Activated T-cell treated with anti-CD3 and anti-CD28 coated beads, Interleukin-2, amount 50 U/mL, for 72 hours (primary cell): ENCODE measurements around the gene CYB561. TPM values are rescaled to one million over a fixed set of nuclear protein-coding genes. Genes with fewer than 3 reads are reported as not detected.

Source experiments
- ATAC-seq, 2 donors: fragments of 150-1000 bp; cut with Tn5 transposase; replicated peaks in 1 of 2; 2 replicates each; pipeline ENCODE4 v1.10.0; 2021; ENCODE audit warnings: moderate library complexity in 2 of 2, mild to moderate bottlenecking in 1 of 2
- DNase-seq, 2 donors: peaks; one replicate each; pipeline ENCODE4 v3.0.0; 2021 to 2022; ENCODE audit warnings: mixed read lengths in 1 of 2
- H3K27ac Mint-ChIP-seq: one replicate; pipeline ENCODE4 v1.8.0; 2022; ENCODE audit warnings: mild to moderate bottlenecking, moderate library complexity, mixed read lengths
- H3K27me3 Mint-ChIP-seq: one replicate; pipeline ENCODE4 v1.8.0; 2022; ENCODE audit warnings: low read depth, mixed read lengths
- H3K36me3 Mint-ChIP-seq, 2 donors: one replicate each; pipeline ENCODE4 v1.8.0; 2022; ENCODE audit warnings: mixed read lengths in 2 of 2, mild to moderate bottlenecking in 1 of 2; ENCODE audit not compliant: insufficient read depth in 2 of 2
- H3K4me1 Mint-ChIP-seq: one replicate; pipeline ENCODE4 v1.8.0; 2022; ENCODE audit warnings: low read depth, mixed read lengths
- H3K4me3 Mint-ChIP-seq, 2 donors: one replicate each; pipeline ENCODE4 v1.8.0; 2022; ENCODE audit warnings: mild to moderate bottlenecking in 2 of 2, mixed read lengths in 2 of 2, moderate library complexity in 2 of 2
- H3K9me3 Mint-ChIP-seq, 2 donors: one replicate each; pipeline ENCODE4 v1.8.0; 2022; ENCODE audit warnings: mixed read lengths in 2 of 2
- total RNA-seq, 2 donors: library from RNA; stranded (reverse); gene quantifications; one replicate each; pipeline ENCODE4 v1.2.3, GENCODE V29; 2022

CYB561 gene
- total RNA-seq, 2 donors from 2014 or later = 4.7 to 10.2 TPM

- no peaks in the 10 kb centered on the region for H3K9me3 Mint-ChIP-seq
- no peaks in the 10 kb centered on the region for H3K36me3 Mint-ChIP-seq
- no peak overlapping the region for H3K27ac Mint-ChIP-seq
- no peak overlapping the region for H3K4me3 Mint-ChIP-seq
- no peak for ATAC-seq
- no peaks in the 10 kb centered on the region for H3K27me3 Mint-ChIP-seq
- H3K4me1 Mint-ChIP-seq = peaks cover 12% of the 10 kb centered on the region
- DNase-seq = no peak
Measured at GRCh38 chr17:63419398-63419797, 26.7 kb downstream of the CYB561 start.

DNA sequence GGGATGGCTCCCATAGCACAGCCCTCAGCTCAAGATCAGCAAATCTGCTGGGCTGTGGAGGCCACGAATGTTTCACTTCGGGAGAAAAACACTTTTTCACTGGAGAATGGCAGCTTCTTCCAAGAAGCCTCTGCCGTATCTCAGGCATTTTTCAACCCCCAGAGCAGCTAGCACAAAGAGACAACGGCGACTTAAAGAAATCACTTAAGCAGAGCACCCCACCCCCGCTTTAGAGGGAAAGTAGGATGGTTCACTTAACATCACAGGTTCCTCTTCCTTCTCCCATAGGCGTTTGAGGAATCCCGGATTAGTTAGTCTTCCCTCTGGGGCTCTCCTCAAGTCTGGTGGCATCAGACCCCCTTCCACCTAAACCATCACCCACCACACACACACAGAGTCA lies 27.6 kb downstream of the CYB561 start:
- ATAC-seq (no peak), DNase-seq (no peak)
- Mint-ChIP-seq H3K27me3 (no peaks in the 10 kb centered on the region), H3K27ac (no peak overlapping the region), H3K4me1 (peaks cover 12% of the 10 kb centered on the region), H3K36me3 (no peaks in the 10 kb centered on the region), H3K9me3 (no peaks in the 10 kb centered on the region), H3K4me3 (no peak overlapping the region)

GRCh38 chr17:63414222-63414621 lies 31.9 kb downstream of the CYB561 start:
- no peak for DNase-seq
- H3K27ac Mint-ChIP-seq = no peak overlapping the region
- no peaks in the 10 kb centered on the region for H3K36me3 Mint-ChIP-seq
- no peak for ATAC-seq
- H3K4me3 Mint-ChIP-seq = no peak overlapping the region
- H3K27me3 Mint-ChIP-seq = no peaks in the 10 kb centered on the region
- no peaks in the 10 kb centered on the region for H3K9me3 Mint-ChIP-seq
- H3K4me1 Mint-ChIP-seq = no peaks in the 10 kb centered on the region

DNA sequence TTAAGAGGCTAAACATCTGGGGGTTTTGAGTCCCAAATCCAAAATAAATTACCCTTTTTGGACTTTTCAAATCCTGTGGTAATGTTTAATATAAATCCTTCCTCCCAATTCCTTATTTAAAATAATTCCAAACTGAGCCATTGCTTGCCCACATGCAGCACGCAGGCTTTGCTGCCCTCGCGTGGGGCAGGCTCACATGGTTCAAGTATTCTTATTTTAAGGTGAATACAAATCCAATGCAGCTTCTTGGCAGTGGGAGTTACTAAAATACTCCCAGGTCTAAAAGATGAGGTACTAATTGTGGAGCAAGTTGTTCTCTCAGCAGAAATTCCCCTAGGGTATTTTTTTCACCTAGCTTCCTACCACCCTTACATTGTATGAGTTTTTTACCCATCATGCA lies 33.0 kb downstream of the CYB561 start:
- Mint-ChIP-seq H3K4me3 (no peak overlapping the region), H3K36me3 (no peaks in the 10 kb centered on the region), H3K27ac (no peak overlapping the region), H3K9me3 (no peaks in the 10 kb centered on the region), H3K27me3 (no peaks in the 10 kb centered on the region), H3K4me1 (no peaks in the 10 kb centered on the region)
- ATAC-seq (no peak), DNase-seq (no peak)

DNA sequence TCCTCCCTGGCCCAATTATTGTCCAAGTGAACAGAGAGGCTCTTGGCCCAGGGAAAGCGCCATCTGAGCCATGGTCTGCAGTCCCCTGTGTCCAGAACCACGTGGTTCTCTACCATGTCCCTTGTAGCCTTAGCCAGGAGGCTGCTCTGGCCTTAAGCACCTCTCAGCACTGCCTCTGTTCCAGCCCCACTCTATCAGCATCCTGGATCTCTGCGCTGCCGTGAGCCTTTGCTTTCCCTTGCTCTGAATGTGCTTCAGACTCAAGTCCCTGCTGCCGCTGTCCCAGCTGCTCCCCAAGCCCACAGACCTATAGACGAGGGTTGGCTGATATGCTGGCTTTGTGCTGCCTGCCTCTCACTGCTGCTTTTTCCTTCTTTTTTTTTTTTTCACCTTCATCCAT lies 33.9 kb downstream of the CYB561 start:
- Mint-ChIP-seq H3K9me3 (no peaks in the 10 kb centered on the region), H3K27ac (no peak overlapping the region), H3K4me1 (no peaks in the 10 kb centered on the region), H3K27me3 (no peaks in the 10 kb centered on the region), H3K36me3 (no peaks in the 10 kb centered on the region), H3K4me3 (no peak overlapping the region)
- DNase-seq (no peak), ATAC-seq (no peak)

DNA sequence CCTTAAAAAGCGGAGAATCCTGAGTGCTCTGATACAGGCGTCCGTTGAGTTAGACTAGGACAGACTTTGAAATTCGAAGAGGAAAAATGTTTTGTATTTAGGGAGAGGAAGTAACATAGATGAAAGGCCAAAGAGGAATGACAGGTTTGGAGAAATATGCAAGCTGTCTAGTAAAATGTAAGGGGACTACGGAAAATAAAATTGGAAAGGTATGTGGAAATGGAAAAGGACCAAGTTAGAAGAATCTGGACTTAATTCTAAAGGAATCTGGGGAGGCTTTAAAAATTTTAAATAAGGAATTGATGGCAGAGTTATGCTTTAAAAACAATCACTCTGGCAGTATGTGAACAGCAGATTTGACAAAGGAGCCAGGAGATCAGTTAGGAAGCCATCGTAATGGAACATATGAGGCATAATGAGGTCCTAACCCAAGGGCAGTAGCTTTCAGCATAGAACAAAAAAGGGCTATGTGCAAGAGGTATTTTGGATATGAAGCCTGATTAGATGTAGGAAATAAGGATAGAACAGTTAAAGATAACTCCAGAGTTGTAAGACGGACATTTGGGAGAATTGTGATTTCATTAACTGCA lies 38.3 kb downstream of the CYB561 start:
- no peak overlapping the region for H3K27ac Mint-ChIP-seq

GRCh38 chr17:63406689-63407330 lies 39.3 kb downstream of the CYB561 start:
- peak; percentile 82 to 83 for ATAC-seq
- peaks cover 7% of the 10 kb centered on the region for H3K4me1 Mint-ChIP-seq
- no peak overlapping the region for H3K27ac Mint-ChIP-seq
- peak; percentile 73 for DNase-seq
- H3K36me3 Mint-ChIP-seq = no peaks in the 10 kb centered on the region
- peak overlapping the region in 1 of 2 donors; percentile 9 for H3K4me3 Mint-ChIP-seq
- no peaks in the 10 kb centered on the region for H3K9me3 Mint-ChIP-seq
- no peaks in the 10 kb centered on the region for H3K27me3 Mint-ChIP-seq

More for the DNA sequence above, 38.3 kb downstream of the CYB561 start:
- Mint-ChIP-seq H3K36me3 (no peaks in the 10 kb centered on the region), H3K9me3 (no peaks in the 10 kb centered on the region), H3K4me1 (peaks cover 7% of the 10 kb centered on the region), H3K27me3 (no peaks in the 10 kb centered on the region), H3K4me3 (no peak overlapping the region)
- no peak for ATAC-seq
- no peak for DNase-seq

GRCh38 chr17:63405741-63406261 lies 40.3 kb downstream of the CYB561 start:
- Mint-ChIP-seq H3K27ac (no peak overlapping the region), H3K4me3 (no peak overlapping the region), H3K4me1 (peaks cover 7% of the 10 kb centered on the region), H3K36me3 (no peaks in the 10 kb centered on the region), H3K9me3 (no peaks in the 10 kb centered on the region), H3K27me3 (no peaks in the 10 kb centered on the region)
- ATAC-seq (peak; percentile 67 to 86), DNase-seq (no peak)

GRCh38 chr17:63405020-63405419 lies 41.1 kb downstream of the CYB561 start:
- Mint-ChIP-seq H3K4me3 (no peak overlapping the region), H3K27me3 (no peaks in the 10 kb centered on the region), H3K36me3 (no peaks in the 10 kb centered on the region), H3K9me3 (no peaks in the 10 kb centered on the region), H3K27ac (no peak overlapping the region), H3K4me1 (peaks cover 7% of the 10 kb centered on the region)
- ATAC-seq (no peak), DNase-seq (no peak)

- DNase-seq (no peak), ATAC-seq (no peak)
- Mint-ChIP-seq H3K36me3 (no peaks in the 10 kb centered on the region), H3K27ac (no peak overlapping the region), H3K4me3 (no peak overlapping the region), H3K4me1 (peaks cover 7% of the 10 kb centered on the region), H3K27me3 (no peaks in the 10 kb centered on the region), H3K9me3 (no peaks in the 10 kb centered on the region)
Measured at GRCh38 chr17:63402431-63403212, 43.5 kb downstream of the CYB561 start.

DNA sequence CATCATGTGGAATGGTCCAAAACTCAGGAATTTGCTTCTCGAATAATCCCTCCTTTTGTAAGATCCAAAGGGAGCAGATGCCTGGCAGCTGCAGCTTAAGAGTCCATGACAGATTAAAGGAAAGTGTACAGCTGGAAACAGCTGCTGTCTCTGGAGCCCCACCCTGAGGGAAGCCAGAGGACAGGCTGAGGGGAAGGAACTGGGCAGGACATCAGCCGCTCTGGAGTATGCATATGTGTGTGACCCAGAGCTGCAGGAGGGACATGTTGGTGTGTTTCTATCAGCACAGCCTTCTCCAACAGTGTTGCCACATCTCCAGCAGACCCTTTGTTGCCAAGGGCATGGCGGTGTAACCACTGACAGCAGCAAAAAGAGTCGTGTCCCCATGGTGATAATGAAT lies 46.2 kb downstream of the CYB561 start:
- no peak for ATAC-seq
- no peak for DNase-seq
- Mint-ChIP-seq H3K36me3 (no peaks in the 10 kb centered on the region), H3K4me1 (no peaks in the 10 kb centered on the region), H3K4me3 (no peak overlapping the region), H3K9me3 (no peaks in the 10 kb centered on the region), H3K27me3 (no peaks in the 10 kb centered on the region), H3K27ac (no peak overlapping the region)

DNA sequence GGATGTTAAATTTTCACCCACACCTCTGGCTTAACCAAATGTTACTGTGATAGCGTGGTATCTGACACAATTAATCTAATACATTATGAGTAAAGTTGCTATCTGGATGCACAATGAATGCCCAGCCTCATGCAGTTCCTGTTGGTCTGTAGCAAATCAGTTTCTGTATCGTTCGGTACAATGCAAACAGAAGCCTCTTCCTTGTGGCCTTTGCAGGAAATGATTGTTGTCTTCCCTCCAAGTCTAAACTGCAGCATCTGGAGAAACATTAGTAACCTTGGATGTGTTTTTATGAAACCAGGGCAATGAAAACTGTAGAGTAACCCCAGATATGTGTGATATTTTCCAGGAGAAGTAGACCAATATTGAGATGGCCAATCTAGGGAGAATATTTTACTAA lies 46.8 kb downstream of the CYB561 start:
- H3K27me3 Mint-ChIP-seq = no peaks in the 10 kb centered on the region
- no peaks in the 10 kb centered on the region for H3K4me1 Mint-ChIP-seq
- no peak overlapping the region for H3K4me3 Mint-ChIP-seq
- H3K36me3 Mint-ChIP-seq = no peaks in the 10 kb centered on the region
- DNase-seq (no peak), ATAC-seq (no peak)
- H3K27ac Mint-ChIP-seq = no peak overlapping the region
- H3K9me3 Mint-ChIP-seq = no peaks in the 10 kb centered on the region

- H3K4me3 Mint-ChIP-seq = no peak overlapping the region
- DNase-seq (no peak), ATAC-seq (no peak)
- H3K4me1 Mint-ChIP-seq = no peaks in the 10 kb centered on the region
- H3K36me3 Mint-ChIP-seq = no peaks in the 10 kb centered on the region
- no peaks in the 10 kb centered on the region for H3K9me3 Mint-ChIP-seq
- H3K27me3 Mint-ChIP-seq = no peaks in the 10 kb centered on the region
- H3K27ac Mint-ChIP-seq = no peak overlapping the region
Measured at GRCh38 chr17:63398680-63399079, 47.4 kb downstream of the CYB561 start.
